Endothelial cell of umbilical vein (primary cell): ENCODE data around the gene FAM83F. TPM values are rescaled to one million over a fixed set of nuclear protein-coding genes. Genes with fewer than 3 reads are reported as not detected.
A peak's percentile ranks its signal among the peaks of the same experiment; 100 is the strongest.

Experiments
- BruUV-seq: library from RNA; stranded (reverse); fragments of 400-500 nt; replicated peaks from 2 replicates; lab custom pipeline; 2021; lab: Mats Ljungman, UMichigan
- CTCF ChIA-PET: fragments of 300-600, 350-600 bp; sonication (Branson Sonifier 250); formaldehyde crosslinking; loops from one replicate; lab custom pipeline; 2021; ENCODE audit warnings: antibody characterized with exemption, inconsistent platforms; lab: Charles Lee
- POLR2A ChIA-PET: fragments of 300-600, 350-600 bp; sonication (Branson Sonifier 250); formaldehyde crosslinking; loops from one replicate; lab custom pipeline; 2021; ENCODE audit warnings: antibody characterized with exemption, inconsistent platforms; lab: Charles Lee
- DNase-seq: peaks from one replicate; pipeline ENCODE4 v3.0.0-alpha.2; 2011; ENCODE audit warnings: low read depth, low spot score
- FAIRE-seq: peaks from 2 replicates; lab custom pipeline; 2011; peaks lifted over from hg19 to GRCh38; lab: Jason Lieb, UNC
- H2AFZ ChIP-seq: 2 replicates; pipeline ENCODE4 v1.6.0; 2012; ENCODE audit warnings: low read depth, low read length, control low read depth, inconsistent platforms
- H3K27ac ChIP-seq: 2 replicates; pipeline ENCODE4 v1.5.1; 2011; ENCODE audit warnings: low read depth, mild to moderate bottlenecking, control low read depth, low read length, moderate library complexity; ENCODE audit not compliant: insufficient read depth
- H3K27me3 ChIP-seq, 2 experiments: 2 replicates each; pipeline versions ENCODE4 v1.6.0 to v1.6.1; 2011; ENCODE audit warnings: low read length in 2 of 2, mixed read lengths in 1 of 2; ENCODE audit not compliant: control insufficient read depth in 2 of 2, insufficient read depth in 2 of 2
- H3K36me3 ChIP-seq, 2 experiments: 2 replicates in 1 of 2; 3 replicates in 1 of 2; pipeline ENCODE4 v1.5.1; 2011; ENCODE audit warnings: low read length in 2 of 2, mild to moderate bottlenecking in 1 of 2, moderate library complexity in 1 of 2; ENCODE audit not compliant: control insufficient read depth in 2 of 2, insufficient read depth in 2 of 2; ENCODE audit errors: extremely low read depth in 1 of 2
- H3K4me1 ChIP-seq: 3 replicates; pipeline ENCODE4 v1.5.1; 2011; ENCODE audit warnings: mild to moderate bottlenecking, low read length; ENCODE audit not compliant: control insufficient read depth, insufficient read depth; ENCODE audit errors: extremely low read depth
- H3K4me2 ChIP-seq: 2 replicates; pipeline ENCODE4 v1.6.1; 2011; ENCODE audit warnings: low read length, control low read depth, mixed read lengths; ENCODE audit not compliant: insufficient read depth
- H3K4me3 ChIP-seq, 3 experiments: fragments of 200-600 bp in 1 of 3; sonication (generic), shearing (Covaris generic) in 1 of 3; replicated peaks in 1 of 3; 2 replicates each; pipeline ENCODE4 v1.5.1; 2011 to 2016; ENCODE audit warnings: control low read depth in 3 of 3, low read length in 3 of 3, mild to moderate bottlenecking in 2 of 3, inconsistent platforms in 1 of 3, low read depth in 1 of 3, moderate library complexity in 1 of 3; ENCODE audit not compliant: insufficient read depth in 1 of 3
- H3K79me2 ChIP-seq: 2 replicates; pipeline ENCODE4 v1.6.0; 2012; ENCODE audit warnings: low read length, inconsistent platforms; ENCODE audit not compliant: control insufficient read depth, insufficient read depth
- H3K9ac ChIP-seq: replicated peaks from 2 replicates; pipeline ENCODE3; 2011; ENCODE audit warnings: low read length, control low read depth; ENCODE audit not compliant: insufficient read depth; ENCODE audit errors: extremely low read depth
- H3K9me1 ChIP-seq: replicated peaks from 3 replicates; pipeline ENCODE4 v1.6.0; 2011; ENCODE audit warnings: mild to moderate bottlenecking, low read length; ENCODE audit not compliant: control insufficient read depth, insufficient read depth; ENCODE audit errors: extremely low read depth
- H3K9me3 ChIP-seq: replicated peaks from 2 replicates; pipeline ENCODE4 v1.5.1; 2012; ENCODE audit warnings: low read length, inconsistent platforms; ENCODE audit not compliant: control insufficient read depth, insufficient read depth
- H4K20me1 ChIP-seq: replicated peaks from 2 replicates; pipeline ENCODE3; 2011; ENCODE audit warnings: mild to moderate bottlenecking, low read length; ENCODE audit not compliant: control insufficient read depth, insufficient read depth; ENCODE audit errors: extremely low read depth
- CTCF ChIP-seq, 2 donors: IDR thresholded peaks; 1 replicate in 1 of 2; 2 replicates in 1 of 2; pipeline ENCODE4 v1.5.1; 2011; ENCODE audit warnings: low read length in 2 of 2, mild to moderate bottlenecking in 2 of 2, moderate library complexity in 2 of 2, control low read depth in 1 of 2, inconsistent platforms in 1 of 2, low read depth in 1 of 2; ENCODE audit not compliant: insufficient read depth in 1 of 2; ENCODE audit errors: extremely low read depth in 1 of 2
- EZH2 ChIP-seq: IDR thresholded peaks from 2 replicates; pipeline ENCODE4 v1.6.1; 2012; ENCODE audit warnings: borderline replicate concordance, low read depth, mild to moderate bottlenecking, moderate library complexity, low read length, inconsistent platforms; ENCODE audit not compliant: severe bottlenecking
- FOS ChIP-seq: IDR thresholded peaks from 2 replicates; pipeline ENCODE4 v1.6.1; 2011; ENCODE audit warnings: mild to moderate bottlenecking, low read length, moderate library complexity, borderline replicate concordance; ENCODE audit not compliant: insufficient read depth
- GATA2 ChIP-seq: IDR thresholded peaks from 2 replicates; pipeline ENCODE4 v1.7.0; 2011; ENCODE audit warnings: low read depth, mild to moderate bottlenecking, moderate library complexity, mixed read lengths, low read length; ENCODE audit not compliant: insufficient read length, insufficient read depth
- JUN ChIP-seq: IDR thresholded peaks from 2 replicates; pipeline ENCODE4 v1.6.1; 2011; ENCODE audit warnings: borderline replicate concordance, low read depth; ENCODE audit not compliant: insufficient read length, insufficient read depth
- MAX ChIP-seq: IDR thresholded peaks from 2 replicates; pipeline ENCODE4 v1.6.1; 2011; ENCODE audit not compliant: insufficient read depth, insufficient read length
- POLR2A ChIP-seq: IDR thresholded peaks from 2 replicates; pipeline ENCODE4 v1.6.1; 2012; ENCODE audit warnings: low read depth, mild to moderate bottlenecking, control low read depth, low read length
- dilution Hi-C: fragments of 300-500 bp; cut with MboI; formaldehyde crosslinking; loops from one replicate; pipeline ENCODE4 v1.15.0; 2019; ENCODE audit warnings: low sequenced_read_pairs; ENCODE audit not compliant: extremely low pct_ligation_motif_present
- intact Hi-C: fragments of 100-400 bp; cut with micrococcal nuclease; formaldehyde crosslinking; loops from one replicate; pipeline ENCODE4 v1.10.0; 2022
- polyA plus RNA-seq, 4 experiments: library from polyadenylated mRNA; depleted of rRNA in 3 of 4; stranded (reverse) in 3 of 4; unstranded in 1 of 4; fragments of >200 nt; gene quantifications; 2 replicates each; pipeline versions ENCODE4 v1.2.1 to v1.2.3, GENCODE V29; 2011 to 2012; ENCODE audit warnings: missing spikeins in 1 of 4
- total RNA-seq: library from RNA; stranded (reverse); gene quantifications from 2 replicates; pipeline ENCODE4 v1.2.3, GENCODE V29; 2021

Gene FAM83F
- total and polyA plus RNA-seq, 2 donors (not counting 3 experiments of a cell fraction or from before 2014, with no cell fraction given): not detected

GRCh38 chr22:40057652-40058051, 62.9 kb downstream of the FAM83F start:
- ChIA-PET CTCF (interaction anchor here (0.5 to 1.8 kb wide), 6 partner anchors 9 to 594 kb away, joined by 3 to 6 read pairs (median 4); partner anchors contain the start of gene ADSL), POLR2A (no interaction called here)
- Histone ChIP-seq H3K9me3 (no peaks in the 10 kb centered on the region), H3K79me2 (no peaks in the 10 kb centered on the region), H2AFZ (no peak overlapping the region), H3K9me1 (no peaks in the 10 kb centered on the region), H3K27ac (peak overlapping the region; percentile 44), H3K9ac (no peak overlapping the region), H3K4me3 (no peak overlapping the region), H4K20me1 (no peaks in the 10 kb centered on the region), H3K36me3 (no peaks in the 10 kb centered on the region), H3K27me3 (no peaks in the 10 kb centered on the region), H3K4me2 (peak overlapping the region; percentile 88), H3K4me1 (peaks cover 33% of the 10 kb centered on the region)
- dilution Hi-C loops (no loop called here), intact Hi-C loops (loop anchor here (5.0 kb wide), 1 partner anchor 290 kb away; the partner anchor contains the start of gene ADSL)
- DNase-seq: peak; percentile 37
- no TSS peak for BruUV-seq
- TF ChIP-seq EZH2 (no peak), GATA2 (peak; percentile 95), POLR2A (no peak), FOS (peak; percentile 50)
- FAIRE-seq: peak; percentile 8

GRCh38 chr22:40058265-40058664, 63.5 kb downstream of the FAM83F start:
- intact Hi-C loops (loop anchor here (5.0 kb wide), 1 partner anchor 289 kb away; the partner anchor contains the start of gene ADSL), dilution Hi-C loops (no loop called here)
- Histone ChIP-seq H3K9me3 (no peaks in the 10 kb centered on the region), H2AFZ (no peak overlapping the region), H3K4me3 (no peak overlapping the region), H3K9ac (peak overlapping the region; percentile 14), H3K79me2 (no peaks in the 10 kb centered on the region), H4K20me1 (no peaks in the 10 kb centered on the region), H3K9me1 (no peaks in the 10 kb centered on the region), H3K36me3 (no peaks in the 10 kb centered on the region), H3K27ac (peak overlapping the region; percentile 44), H3K4me2 (peak overlapping the region; percentile 88), H3K27me3 (no peaks in the 10 kb centered on the region), H3K4me1 (peaks cover 33% of the 10 kb centered on the region)
- no TSS peak for BruUV-seq
- ChIA-PET CTCF (interaction anchor here (0.5 to 1.7 kb wide), 4 partner anchors 34 to 290 kb away, joined by 3 to 5 read pairs (median 4); partner anchors contain the start of gene ADSL), POLR2A (no interaction called here)
- TF ChIP-seq POLR2A (no peak), GATA2 (no peak), MAX (peak; percentile 16), CTCF (IDR thresholded peaks at IDR 0.05; ENCODE audit: extremely low read depth in 1 of 2, insufficient read depth in 1 of 2, low read depth in 1 of 2, low read length in 2 of 2) (no peak), JUN (no peak), EZH2 (no peak)
- DNase-seq: peak; percentile 18
- no peak for FAIRE-seq
